ENCODE measurements around the gene SOSTDC1. TPM values are rescaled to one million over a fixed set of nuclear protein-coding genes. Genes with fewer than 3 reads are reported as not detected.

SOSTDC1 gene
- polyA plus RNA-seq, 1 donor from 2014 or later = 0.52 TPM

- Histone ChIP-seq H3K9me3 (ENCODE audit: low read length) (no peaks in the 10 kb centered on the region), H3K9ac (ENCODE audit: low read length) (no peak overlapping the region), H4K20me1 (ENCODE audit: insufficient read depth) (no peaks in the 10 kb centered on the region), H3K4me3 (ENCODE audit: low read length) (no peak overlapping the region), H3K79me2 (replicated peaks; ENCODE audit: insufficient read depth, low read length) (no peaks in the 10 kb centered on the region), H3K9me2 (ENCODE audit: insufficient read depth, low read length) (no peaks in the 10 kb centered on the region), H3K27me3 (ENCODE audit: insufficient read depth, low read depth, low read length) (no peaks in the 10 kb centered on the region), H2AFZ (ENCODE audit: low read depth, low read length) (no peak overlapping the region), H3K36me3 (ENCODE audit: insufficient read depth, low read length) (no peaks in the 10 kb centered on the region), H3K4me2 (ENCODE audit: low read length) (no peak overlapping the region), H3F3A (ENCODE audit: insufficient read depth, low read length, poor library complexity, severe bottlenecking) (no peaks in the 10 kb centered on the region), H3K27ac (ENCODE audit: low read length) (no peak overlapping the region)
- TF ChIP-seq EZH2 (IDR thresholded peaks at IDR 0.05; ENCODE audit: borderline replicate concordance, insufficient read depth, low read length, poor library complexity, severe bottlenecking) = no peak
- no peak for TF ChIP-seq EP300 (conservative IDR thresholded peaks at IDR 0.05; ENCODE audit: poor library complexity, severe bottlenecking)
- TF ChIP-seq POLR2AphosphoS5 (IDR thresholded peaks at IDR 0.05) = no peak
- no peak for TF ChIP-seq RAD21 (conservative IDR thresholded peaks at IDR 0.05)
- TF ChIP-seq CTCF (IDR thresholded peaks at IDR 0.05; ENCODE audit: poor library complexity, severe bottlenecking) = no peak
- no peak for TF ChIP-seq REST (IDR thresholded peaks at IDR 0.05; ENCODE audit: borderline replicate concordance)
- TF ChIP-seq MXI1 (conservative IDR thresholded peaks at IDR 0.05; ENCODE audit: poor library complexity, severe bottlenecking) = no peak
- no peak for TF ChIP-seq TAF1 (IDR thresholded peaks at IDR 0.05; ENCODE audit: low read depth)
- no peak for TF ChIP-seq SMC3 (conservative IDR thresholded peaks at IDR 0.05; ENCODE audit: poor library complexity)
Measured at GRCh38 chr7:16484453-16485158, 19.1 kb upstream of the SOSTDC1 start.

- Histone ChIP-seq H3K4me2 (ENCODE audit: low read length) (no peak overlapping the region), H2AFZ (ENCODE audit: low read depth, low read length) (no peak overlapping the region), H3K4me3 (ENCODE audit: low read length) (no peak overlapping the region), H3K36me3 (ENCODE audit: insufficient read depth, low read length) (no peaks in the 10 kb centered on the region), H3K9ac (ENCODE audit: low read length) (no peak overlapping the region), H3K79me2 (replicated peaks; ENCODE audit: insufficient read depth, low read length) (no peaks in the 10 kb centered on the region), H3K27me3 (ENCODE audit: insufficient read depth, low read depth, low read length) (no peaks in the 10 kb centered on the region), H3F3A (ENCODE audit: insufficient read depth, low read length, poor library complexity, severe bottlenecking) (no peaks in the 10 kb centered on the region), H3K9me3 (ENCODE audit: low read length) (no peaks in the 10 kb centered on the region), H4K20me1 (ENCODE audit: insufficient read depth) (no peaks in the 10 kb centered on the region), H3K9me2 (ENCODE audit: insufficient read depth, low read length) (no peaks in the 10 kb centered on the region), H3K27ac (ENCODE audit: low read length) (no peak overlapping the region)
- TF ChIP-seq RAD21 (conservative IDR thresholded peaks at IDR 0.05) (no peak), CTCF (IDR thresholded peaks at IDR 0.05; ENCODE audit: poor library complexity, severe bottlenecking) (no peak), REST (IDR thresholded peaks at IDR 0.05; ENCODE audit: borderline replicate concordance) (no peak), TAF1 (IDR thresholded peaks at IDR 0.05; ENCODE audit: low read depth) (no peak), POLR2AphosphoS5 (IDR thresholded peaks at IDR 0.05) (no peak), EP300 (conservative IDR thresholded peaks at IDR 0.05; ENCODE audit: poor library complexity, severe bottlenecking) (no peak)
Measured at GRCh38 chr7:16479591-16479990, 14.1 kb upstream of the SOSTDC1 start.
